ENCODE data around the gene C16orf96.

The C16orf96 gene

GRCh38 chr16:4637501-4638166 is 81.5 kb downstream of the C16orf96 start:
- no peak for TF ChIP-seq CTCF (IDR thresholded peaks at IDR 0.05; ENCODE audit: borderline replicate concordance, control extremely low read depth, extremely low read depth, insufficient read depth, missing control alignments)
- DNase-seq (ENCODE audit: low spot score) = no peak
- in situ Hi-C loops (cut with MboI; ENCODE audit: low sequenced_read_pairs, unreplicated experiment) = no loop called here

- TF ChIP-seq CTCF (IDR thresholded peaks at IDR 0.05; ENCODE audit: borderline replicate concordance, control extremely low read depth, extremely low read depth, insufficient read depth, missing control alignments) = no peak
- in situ Hi-C loops (cut with MboI; ENCODE audit: low sequenced_read_pairs, unreplicated experiment) = no loop called here
- DNase-seq (ENCODE audit: low spot score) = no peak
Measured at GRCh38 chr16:4639899-4640509, 83.9 kb downstream of the C16orf96 start.

- in situ Hi-C loops (cut with MboI; ENCODE audit: low sequenced_read_pairs, unreplicated experiment) = no loop called here
- DNase-seq (ENCODE audit: low spot score) = no peak
- no peak for TF ChIP-seq CTCF (IDR thresholded peaks at IDR 0.05; ENCODE audit: borderline replicate concordance, control extremely low read depth, extremely low read depth, insufficient read depth, missing control alignments)
Measured at GRCh38 chr16:4640572-4641305, 84.6 kb downstream of the C16orf96 start.

GRCh38 chr16:4641306-4641687 is 85.2 kb downstream of the C16orf96 start:
- no peak for TF ChIP-seq CTCF (IDR thresholded peaks at IDR 0.05; ENCODE audit: borderline replicate concordance, control extremely low read depth, extremely low read depth, insufficient read depth, missing control alignments)
- in situ Hi-C loops (cut with MboI; ENCODE audit: low sequenced_read_pairs, unreplicated experiment) = no loop called here
- no peak for DNase-seq (ENCODE audit: low spot score)

- no peak for TF ChIP-seq CTCF (IDR thresholded peaks at IDR 0.05; ENCODE audit: borderline replicate concordance, control extremely low read depth, extremely low read depth, insufficient read depth, missing control alignments)
- in situ Hi-C loops (cut with MboI; ENCODE audit: low sequenced_read_pairs, unreplicated experiment) = no loop called here
- no peak for DNase-seq (ENCODE audit: low spot score)
Measured at GRCh38 chr16:4641895-4642294, 85.8 kb downstream of the C16orf96 start.

GRCh38 chr16:4646773-4647643 is 90.9 kb downstream of the C16orf96 start:
- TF ChIP-seq CTCF (IDR thresholded peaks at IDR 0.05; ENCODE audit: borderline replicate concordance, control extremely low read depth, extremely low read depth, insufficient read depth, missing control alignments) = no peak
- in situ Hi-C loops (cut with MboI; ENCODE audit: low sequenced_read_pairs, unreplicated experiment) = no loop called here
- no peak for DNase-seq (ENCODE audit: low spot score)

Measured in GM13976 (cell line).